Measurements from ENCODE around the gene ADGRG3.

DNA sequence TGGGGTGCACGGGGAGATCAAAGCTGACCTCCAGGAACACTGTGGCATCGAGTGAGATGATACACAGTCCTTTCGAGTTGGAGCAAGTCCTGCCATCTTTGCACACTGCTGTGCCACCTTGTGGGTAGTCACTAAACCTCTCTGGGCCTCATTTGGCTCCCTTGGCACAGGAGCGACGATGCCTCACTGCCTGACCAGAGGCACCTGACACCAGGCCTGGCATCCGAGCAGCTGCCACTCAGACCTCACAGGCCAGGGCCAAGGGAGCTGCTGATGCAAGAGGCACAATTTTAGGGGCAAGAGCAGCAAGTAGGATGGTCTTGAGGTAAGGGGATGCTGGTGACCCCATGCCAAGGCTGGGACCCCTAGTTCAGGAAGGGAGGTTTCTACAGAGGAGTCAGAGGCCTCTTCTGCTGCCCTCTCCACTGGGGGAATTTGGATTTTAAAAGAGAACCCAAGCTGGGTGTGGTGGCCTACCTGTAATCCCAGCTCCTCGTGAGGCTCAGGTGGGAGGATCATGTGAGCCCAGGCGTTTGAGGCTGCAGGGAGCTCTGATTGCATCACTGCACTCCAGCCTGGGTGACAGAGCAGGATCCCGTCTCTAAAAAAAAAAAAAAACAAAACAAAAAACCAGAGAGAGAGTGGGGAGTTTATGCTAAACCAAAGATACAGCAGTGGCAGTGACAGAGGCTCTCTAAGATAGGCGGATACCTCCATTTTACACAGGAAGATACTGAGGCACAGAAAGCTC, 46.4 kb upstream of the ADGRG3 start:
- TF ChIP-seq, protein P1, sequence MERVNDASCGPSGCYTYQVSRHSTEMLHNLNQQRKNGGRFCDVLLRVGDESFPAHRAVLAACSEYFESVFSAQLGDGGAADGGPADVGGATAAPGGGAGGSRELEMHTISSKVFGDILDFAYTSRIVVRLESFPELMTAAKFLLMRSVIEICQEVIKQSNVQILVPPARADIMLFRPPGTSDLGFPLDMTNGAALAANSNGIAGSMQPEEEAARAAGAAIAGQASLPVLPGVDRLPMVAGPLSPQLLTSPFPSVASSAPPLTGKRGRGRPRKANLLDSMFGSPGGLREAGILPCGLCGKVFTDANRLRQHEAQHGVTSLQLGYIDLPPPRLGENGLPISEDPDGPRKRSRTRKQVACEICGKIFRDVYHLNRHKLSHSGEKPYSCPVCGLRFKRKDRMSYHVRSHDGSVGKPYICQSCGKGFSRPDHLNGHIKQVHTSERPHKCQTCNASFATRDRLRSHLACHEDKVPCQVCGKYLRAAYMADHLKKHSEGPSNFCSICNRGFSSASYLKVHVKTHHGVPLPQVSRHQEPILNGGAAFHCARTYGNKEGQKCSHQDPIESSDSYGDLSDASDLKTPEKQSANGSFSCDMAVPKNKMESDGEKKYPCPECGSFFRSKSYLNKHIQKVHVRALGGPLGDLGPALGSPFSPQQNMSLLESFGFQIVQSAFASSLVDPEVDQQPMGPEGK (CRISPR knock-in tag; IDR thresholded peaks at IDR 0.05; ENCODE audit: borderline replicate concordance) = no peak
- TF ChIP-seq ZFP30 (CRISPR knock-in tag; IDR thresholded peaks at IDR 0.05) (no peak), OSR1 (CRISPR knock-in tag; IDR thresholded peaks at IDR 0.05) (no peak), ZFP3 (CRISPR knock-in tag; IDR thresholded peaks at IDR 0.05) (no peak), ZNF565 (CRISPR knock-in tag; conservative IDR thresholded peaks at IDR 0.05; ENCODE audit: low read depth) (no peak), TOX (CRISPR knock-in tag; IDR thresholded peaks at IDR 0.05; ENCODE audit: borderline replicate concordance) (no peak), ESRRG (CRISPR knock-in tag; IDR thresholded peaks at IDR 0.05) (no peak), RARB (CRISPR knock-in tag; IDR thresholded peaks at IDR 0.05) (no peak)
- TF ChIP-seq, protein P2, sequence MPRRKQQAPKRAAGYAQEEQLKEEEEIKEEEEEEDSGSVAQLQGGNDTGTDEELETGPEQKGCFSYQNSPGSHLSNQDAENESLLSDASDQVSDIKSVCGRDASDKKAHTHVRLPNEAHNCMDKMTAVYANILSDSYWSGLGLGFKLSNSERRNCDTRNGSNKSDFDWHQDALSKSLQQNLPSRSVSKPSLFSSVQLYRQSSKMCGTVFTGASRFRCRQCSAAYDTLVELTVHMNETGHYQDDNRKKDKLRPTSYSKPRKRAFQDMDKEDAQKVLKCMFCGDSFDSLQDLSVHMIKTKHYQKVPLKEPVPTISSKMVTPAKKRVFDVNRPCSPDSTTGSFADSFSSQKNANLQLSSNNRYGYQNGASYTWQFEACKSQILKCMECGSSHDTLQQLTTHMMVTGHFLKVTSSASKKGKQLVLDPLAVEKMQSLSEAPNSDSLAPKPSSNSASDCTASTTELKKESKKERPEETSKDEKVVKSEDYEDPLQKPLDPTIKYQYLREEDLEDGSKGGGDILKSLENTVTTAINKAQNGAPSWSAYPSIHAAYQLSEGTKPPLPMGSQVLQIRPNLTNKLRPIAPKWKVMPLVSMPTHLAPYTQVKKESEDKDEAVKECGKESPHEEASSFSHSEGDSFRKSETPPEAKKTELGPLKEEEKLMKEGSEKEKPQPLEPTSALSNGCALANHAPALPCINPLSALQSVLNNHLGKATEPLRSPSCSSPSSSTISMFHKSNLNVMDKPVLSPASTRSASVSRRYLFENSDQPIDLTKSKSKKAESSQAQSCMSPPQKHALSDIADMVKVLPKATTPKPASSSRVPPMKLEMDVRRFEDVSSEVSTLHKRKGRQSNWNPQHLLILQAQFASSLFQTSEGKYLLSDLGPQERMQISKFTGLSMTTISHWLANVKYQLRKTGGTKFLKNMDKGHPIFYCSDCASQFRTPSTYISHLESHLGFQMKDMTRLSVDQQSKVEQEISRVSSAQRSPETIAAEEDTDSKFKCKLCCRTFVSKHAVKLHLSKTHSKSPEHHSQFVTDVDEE (CRISPR knock-in tag; IDR thresholded peaks at IDR 0.05) = no peak
- TF ChIP-seq, protein P3, sequence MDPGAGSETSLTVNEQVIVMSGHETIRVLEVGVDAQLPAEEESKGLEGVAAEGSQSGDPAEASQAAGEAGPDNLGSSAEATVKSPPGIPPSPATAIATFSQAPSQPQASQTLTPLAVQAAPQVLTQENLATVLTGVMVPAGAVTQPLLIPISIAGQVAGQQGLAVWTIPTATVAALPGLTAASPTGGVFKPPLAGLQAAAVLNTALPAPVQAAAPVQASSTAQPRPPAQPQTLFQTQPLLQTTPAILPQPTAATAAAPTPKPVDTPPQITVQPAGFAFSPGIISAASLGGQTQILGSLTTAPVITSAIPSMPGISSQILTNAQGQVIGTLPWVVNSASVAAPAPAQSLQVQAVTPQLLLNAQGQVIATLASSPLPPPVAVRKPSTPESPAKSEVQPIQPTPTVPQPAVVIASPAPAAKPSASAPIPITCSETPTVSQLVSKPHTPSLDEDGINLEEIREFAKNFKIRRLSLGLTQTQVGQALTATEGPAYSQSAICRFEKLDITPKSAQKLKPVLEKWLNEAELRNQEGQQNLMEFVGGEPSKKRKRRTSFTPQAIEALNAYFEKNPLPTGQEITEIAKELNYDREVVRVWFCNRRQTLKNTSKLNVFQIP (CRISPR knock-in tag; IDR thresholded peaks at IDR 0.05; ENCODE audit: borderline replicate concordance, low read depth) = no peak
- TF ChIP-seq, protein P4, sequence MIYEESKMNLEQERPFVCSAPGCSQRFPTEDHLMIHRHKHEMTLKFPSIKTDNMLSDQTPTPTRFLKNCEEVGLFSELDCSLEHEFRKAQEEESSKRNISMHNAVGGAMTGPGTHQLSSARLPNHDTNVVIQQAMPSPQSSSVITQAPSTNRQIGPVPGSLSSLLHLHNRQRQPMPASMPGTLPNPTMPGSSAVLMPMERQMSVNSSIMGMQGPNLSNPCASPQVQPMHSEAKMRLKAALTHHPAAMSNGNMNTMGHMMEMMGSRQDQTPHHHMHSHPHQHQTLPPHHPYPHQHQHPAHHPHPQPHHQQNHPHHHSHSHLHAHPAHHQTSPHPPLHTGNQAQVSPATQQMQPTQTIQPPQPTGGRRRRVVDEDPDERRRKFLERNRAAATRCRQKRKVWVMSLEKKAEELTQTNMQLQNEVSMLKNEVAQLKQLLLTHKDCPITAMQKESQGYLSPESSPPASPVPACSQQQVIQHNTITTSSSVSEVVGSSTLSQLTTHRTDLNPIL (CRISPR knock-in tag; IDR thresholded peaks at IDR 0.05; ENCODE audit: low read depth) = no peak
